GM12891 (cell line): ENCODE results near the gene ABTB2.

ENCODE experiments used
- PAX5 ChIP-seq: IDR thresholded peaks from 2 replicates; pipeline ENCODE4 v1.6.1; 2011; ENCODE audit warnings: low read length, moderate library complexity, mild to moderate bottlenecking; ENCODE audit not compliant: insufficient read depth, severe bottlenecking
- POLR2A ChIP-seq: IDR thresholded peaks from 2 replicates; pipeline ENCODE4 v1.6.1; 2011; ENCODE audit warnings: low read depth, low read length, control low read depth
- POLR2AphosphoS5 ChIP-seq: IDR thresholded peaks from 2 replicates; pipeline ENCODE4 v1.6.1; 2011; ENCODE audit warnings: low read depth, low read length, control low read depth
- SPI1 ChIP-seq: IDR thresholded peaks from 2 replicates; pipeline ENCODE4 v1.6.1; 2011; ENCODE audit warnings: low read depth, low read length, control low read depth

DNA sequence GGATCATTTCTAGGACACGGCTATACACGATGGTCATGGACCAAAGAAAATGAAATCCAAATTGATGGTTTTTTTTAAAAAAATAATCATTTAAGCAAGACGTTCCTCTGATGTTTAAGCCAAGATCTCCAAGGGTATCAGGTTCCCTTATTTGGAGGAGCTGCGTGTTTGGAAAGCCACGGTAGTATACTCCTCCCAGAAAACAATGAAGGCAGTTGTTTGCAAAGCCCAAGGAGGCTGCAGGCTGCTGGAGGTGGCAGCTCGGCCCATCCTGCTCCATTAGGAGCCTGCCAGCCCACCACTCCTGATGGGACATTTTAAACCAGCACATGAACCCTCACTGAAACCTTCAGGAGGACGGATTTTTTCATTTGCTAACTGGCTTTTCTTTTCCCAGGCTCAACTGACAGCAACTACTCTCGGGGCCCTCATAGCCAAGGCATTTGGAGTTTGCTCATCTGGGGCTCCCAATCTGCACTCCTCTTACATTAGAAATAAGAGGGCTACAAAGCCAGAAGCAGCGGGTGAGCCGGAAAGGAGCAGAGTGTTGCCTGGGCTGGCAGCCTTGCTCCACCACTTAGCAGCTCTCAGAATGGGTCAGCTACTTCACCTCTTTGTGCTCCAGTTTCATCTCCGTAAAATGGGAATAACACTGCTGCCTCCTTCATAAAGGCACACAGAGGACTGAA is 58.4 kb downstream of the ABTB2 start:
- TF ChIP-seq POLR2A: no peak
- TF ChIP-seq POLR2AphosphoS5: no peak
- TF ChIP-seq SPI1: no peak
- no peak for TF ChIP-seq PAX5
